Measurements from ENCODE around the gene CACNG3.
"Not testable (repeated sequence)": the region's sequence is repeated elsewhere in the genome, so short reads cannot be mapped to it uniquely, and the experiment has no call there.

The CACNG3 gene

DNA sequence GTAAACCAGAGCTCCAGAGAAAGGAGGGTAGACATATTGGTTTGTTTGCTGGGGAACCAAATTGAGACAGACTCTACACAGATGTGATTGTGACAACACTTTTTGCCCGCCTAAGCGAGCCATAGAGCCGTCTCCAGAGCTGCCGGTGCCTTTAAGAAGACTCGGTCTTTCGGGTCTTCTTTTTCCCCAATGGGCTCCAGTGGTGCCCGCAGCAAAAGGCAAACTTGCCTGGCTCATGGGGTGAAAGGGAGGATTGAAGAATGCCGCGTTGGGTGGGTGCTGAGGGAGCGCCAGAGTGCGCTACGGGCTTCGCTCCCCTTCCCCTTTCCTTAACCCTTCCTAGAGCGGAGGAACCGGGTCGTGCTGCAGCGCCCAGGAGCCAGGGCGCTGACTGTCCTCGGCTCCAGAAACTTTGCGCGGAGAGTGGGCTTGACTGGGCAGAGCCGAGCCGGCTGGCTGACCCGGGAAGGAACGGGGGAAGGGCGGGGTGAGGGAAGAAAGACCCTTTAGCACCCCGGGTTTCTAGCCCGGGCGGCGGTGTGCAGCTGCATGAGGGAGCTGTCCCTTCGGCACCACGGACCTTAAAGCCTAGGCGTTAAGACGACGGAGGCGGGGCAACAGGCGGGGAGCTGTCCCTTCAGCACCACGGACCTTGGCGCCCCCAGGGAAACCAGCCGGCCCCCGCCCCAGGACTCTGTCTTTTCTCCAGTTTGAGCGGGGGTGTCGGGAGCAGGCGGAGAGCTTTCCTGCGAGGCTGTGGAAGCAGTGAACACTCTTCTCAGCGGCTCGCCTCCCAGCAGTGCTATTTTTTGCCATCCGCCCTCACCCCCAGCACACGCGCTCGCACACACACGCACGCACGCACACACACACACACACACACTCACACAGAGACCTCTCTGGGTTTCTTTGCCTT lies at the start of gene CACNG3:
Gene CACNG3, plus strand, starts transcription at position 880 of the 916 bp plus-strand sequence. CDS start 420 bp downstream, outside the sequence.
- DNase-seq, result peak; percentile 55 to 69

DNA sequence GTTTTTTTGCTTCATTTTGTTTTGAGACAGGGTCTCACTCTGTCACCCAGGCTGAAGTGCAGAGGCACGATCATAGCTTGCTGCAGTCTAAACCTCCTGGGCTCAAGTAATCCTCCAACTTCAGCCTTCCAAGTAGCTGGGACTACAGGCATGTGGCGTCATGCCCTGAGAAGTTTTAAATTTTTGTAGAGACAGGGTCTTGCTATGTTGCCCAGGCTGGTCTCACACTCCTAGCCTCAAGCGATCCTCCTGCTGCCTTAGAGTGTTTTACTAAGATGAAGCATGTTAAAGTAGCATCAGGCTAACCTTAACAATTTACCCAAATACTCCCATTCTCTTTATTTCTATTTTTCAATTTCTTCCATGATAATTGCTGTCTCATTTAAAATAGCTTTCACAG lies 49.2 kb upstream of the CACNG3 start:
- no peak for DNase-seq

DNA sequence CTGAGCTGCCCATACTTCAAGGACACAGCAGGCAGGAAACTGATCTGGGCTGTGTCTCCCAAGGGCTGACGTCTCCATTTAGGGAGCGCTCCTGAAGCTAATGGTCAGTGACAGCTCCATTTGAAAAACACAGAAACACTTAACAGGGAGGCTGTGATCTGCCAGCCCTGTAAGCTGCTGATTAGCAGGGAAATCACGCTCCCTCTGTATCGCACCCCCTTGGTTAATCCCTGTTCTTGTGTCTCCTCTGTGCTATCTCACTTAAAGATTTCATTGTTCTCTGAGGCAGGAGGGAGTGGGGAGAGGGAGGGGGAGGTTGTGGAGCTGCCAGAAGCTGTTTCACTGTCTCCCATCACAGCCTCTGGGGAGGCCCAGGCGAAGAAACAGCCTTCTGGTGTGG lies 47.4 kb upstream of the CACNG3 start:
- DNase-seq, result no peak

DNA sequence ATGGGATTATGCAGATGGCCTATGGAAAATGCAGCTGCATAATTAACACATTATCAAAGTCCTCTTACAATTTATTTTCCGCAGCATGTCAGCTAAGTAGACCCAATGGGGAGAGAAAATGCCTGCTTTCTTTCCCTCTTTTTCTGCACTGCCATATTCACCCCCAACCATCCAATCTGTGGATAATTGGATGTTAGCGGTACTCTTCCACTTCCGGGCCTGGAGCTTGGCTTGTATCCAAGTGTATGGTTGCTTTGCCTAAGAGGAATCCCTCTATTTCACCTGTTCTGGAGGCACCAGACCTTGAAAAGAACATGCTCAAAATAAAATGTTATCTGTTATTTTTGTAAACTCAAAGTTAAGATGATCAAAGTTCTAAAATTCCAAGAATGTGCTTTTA lies 41.1 kb upstream of the CACNG3 start:
- DNase-seq, result no peak

DNA sequence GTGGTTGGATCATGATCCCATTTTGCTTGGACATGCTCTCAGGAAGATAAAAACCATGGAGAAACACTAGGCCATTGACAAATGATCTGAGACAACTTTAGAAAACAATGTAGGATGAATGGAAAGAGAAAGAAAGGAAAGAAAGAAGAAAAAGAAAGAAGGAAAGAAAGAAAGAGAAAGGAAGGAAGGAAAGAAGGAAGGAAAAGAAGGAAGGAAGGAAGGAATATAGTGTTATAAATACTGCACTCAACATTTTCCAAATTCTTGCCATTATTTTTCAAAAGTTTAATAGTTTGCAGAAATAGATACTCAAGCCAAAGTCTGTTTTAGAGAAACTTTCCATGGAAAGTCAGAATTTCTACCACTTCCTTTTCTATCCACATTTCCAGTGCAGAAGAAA lies 39.2 kb upstream of the CACNG3 start:
- DNase-seq, result no peak

DNA sequence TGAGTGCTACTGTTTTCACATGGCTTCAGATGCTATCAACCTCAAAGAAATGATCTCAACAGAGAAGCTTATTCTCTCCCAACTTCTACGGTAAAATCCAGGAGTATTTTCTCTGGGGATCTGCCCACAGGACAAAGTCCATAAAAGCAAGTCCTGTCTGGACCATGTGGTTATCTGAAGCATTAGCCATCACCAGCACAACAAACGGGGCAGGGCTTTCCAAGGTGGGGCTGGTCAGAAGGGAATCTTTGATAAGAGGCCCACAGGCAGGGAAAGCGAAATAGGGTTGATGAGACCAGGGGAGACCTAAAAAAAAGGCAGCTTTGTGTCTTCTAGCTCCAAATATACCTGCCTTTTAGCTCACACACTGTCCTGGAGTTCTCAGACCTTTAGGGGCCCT lies 38.7 kb upstream of the CACNG3 start:
- DNase-seq, result no peak

DNA sequence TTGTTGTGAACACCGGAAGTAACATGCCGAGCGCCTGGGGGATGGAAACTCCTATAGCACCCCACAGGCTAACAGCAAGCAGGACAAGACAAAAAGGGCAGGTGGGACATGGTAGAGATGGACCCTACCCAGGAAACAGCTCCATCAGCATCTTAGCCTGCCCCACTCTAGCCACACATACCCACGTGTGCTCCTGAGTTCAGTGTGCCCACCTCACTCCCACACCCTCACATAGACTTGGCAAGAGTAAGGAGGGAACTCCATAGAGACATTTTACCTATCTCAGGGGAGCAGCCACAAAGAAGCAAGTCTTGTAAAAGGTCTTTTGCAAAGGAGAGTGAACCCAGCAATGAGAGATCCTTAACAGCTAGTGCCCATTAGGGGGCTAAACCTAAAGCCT lies 37.8 kb upstream of the CACNG3 start:
- DNase-seq, result no peak

DNA sequence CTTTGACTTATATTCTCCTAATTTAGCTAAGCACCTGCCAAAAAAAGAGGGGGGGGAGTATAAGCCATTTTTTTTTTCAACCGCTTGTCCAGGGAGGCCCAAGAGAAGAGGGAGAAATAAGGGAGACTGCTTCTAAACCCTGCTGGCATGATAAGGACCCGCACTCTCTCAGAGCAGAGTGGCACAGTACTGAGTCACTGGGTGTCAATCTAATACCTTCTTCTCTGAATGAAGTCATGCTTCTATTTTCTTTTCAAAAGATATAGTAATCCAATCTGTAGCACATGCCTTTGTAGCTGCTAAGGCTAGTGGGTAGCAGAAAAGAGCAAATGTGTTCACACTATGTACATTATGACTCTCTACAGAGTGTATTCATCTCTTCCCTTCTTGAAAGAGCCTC lies 34.9 kb upstream of the CACNG3 start:
- no peak for DNase-seq

DNA sequence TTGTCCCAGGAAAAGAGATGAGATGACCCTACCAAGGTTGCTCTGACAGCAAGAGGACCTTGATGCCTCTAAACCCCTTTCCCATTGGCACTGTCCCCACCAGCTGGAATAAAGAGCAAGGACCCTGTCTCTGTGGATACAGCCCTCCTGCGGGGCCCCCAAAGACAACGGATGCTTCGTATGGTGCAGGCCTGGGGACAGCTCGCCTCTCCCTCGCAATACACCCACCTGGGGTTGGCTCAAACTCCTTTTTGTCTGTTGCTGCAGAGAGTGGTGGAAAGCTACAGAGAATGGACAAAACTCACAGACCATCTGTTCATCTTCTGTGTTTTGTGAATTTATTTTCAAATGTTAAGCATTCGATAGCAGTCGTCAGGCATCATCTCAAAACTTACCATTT lies 27.6 kb upstream of the CACNG3 start:
- no peak for DNase-seq

DNA sequence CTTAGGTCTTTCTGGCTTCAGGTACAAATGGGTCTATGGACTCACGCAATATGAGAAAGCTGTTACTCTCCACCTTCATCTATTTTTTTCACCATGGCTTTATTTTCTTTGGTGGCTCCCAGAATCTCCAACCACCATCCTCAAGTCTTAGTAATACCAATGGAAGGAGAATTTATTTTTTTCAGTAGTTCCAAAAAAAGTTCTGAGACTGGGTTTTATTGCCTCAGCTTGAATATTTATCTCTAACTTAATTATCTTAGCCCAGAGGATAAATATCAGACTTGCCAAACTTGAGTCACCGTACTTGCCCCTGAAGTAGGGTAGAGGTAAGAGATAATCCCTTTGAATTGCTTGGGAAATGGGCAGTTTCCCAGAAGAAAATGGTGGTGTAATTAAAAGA lies 23.2 kb upstream of the CACNG3 start:
- DNase-seq, result no peak

DNA sequence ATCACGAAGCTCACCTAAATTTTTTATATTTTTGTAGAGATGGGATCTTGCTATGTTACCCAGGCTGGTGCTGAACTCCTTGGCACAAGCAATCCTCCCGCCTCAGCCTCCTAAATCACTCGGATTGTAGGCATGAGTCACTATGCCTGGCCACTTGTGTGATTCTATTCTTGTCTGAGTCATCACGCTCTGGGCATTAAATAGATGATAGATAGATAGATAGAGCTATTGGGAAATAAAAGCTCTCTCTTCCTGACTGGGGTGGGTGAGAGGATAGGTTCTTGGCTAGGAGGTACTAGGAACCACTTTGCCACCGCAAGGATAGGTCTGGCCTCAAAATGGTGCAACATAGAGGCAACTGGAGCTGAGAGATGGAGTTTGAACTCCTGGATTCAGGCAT lies 21.4 kb upstream of the CACNG3 start:
- no peak for DNase-seq

DNA sequence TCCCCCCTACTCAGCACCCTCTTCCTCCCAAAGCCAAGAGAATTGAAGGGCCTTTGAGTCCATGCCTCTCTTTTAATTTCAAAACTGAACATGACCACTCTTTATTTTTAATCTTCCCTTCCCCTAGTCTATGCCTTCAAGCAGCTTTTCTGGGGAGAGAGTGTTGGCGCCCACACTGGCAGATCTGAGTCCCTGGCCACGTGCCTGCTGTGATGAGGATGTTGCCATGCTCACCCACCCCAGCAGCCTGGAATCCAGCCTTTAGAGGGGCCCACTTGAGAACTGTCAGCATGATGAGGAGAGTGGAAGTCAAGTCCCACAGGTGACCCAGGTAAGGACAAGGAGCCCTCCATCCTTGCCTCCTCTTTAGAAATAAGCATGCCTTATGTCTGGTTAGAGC lies 20.3 kb upstream of the CACNG3 start:
- DNase-seq, result no peak

DNA sequence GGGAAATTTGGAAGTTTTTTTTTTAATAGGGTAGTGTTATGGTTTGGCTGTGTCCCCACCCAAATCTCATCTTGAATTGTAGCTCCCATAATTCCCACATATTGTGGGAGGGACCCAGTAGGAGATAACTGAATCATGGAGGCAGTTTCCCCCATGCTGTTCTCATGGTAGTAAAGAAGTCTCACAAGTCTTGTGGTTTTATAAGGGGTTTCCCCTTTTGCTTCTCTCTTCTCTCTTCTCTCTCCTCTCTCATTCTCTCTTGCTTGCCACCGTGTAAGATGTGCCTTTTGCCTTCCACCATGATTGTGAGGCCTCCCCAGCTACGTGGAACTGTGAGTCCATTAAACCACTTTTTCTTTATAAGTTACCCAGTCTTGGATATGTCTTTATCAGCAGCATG lies 17.3 kb upstream of the CACNG3 start:
- not testable (repeated sequence) for DNase-seq

DNA sequence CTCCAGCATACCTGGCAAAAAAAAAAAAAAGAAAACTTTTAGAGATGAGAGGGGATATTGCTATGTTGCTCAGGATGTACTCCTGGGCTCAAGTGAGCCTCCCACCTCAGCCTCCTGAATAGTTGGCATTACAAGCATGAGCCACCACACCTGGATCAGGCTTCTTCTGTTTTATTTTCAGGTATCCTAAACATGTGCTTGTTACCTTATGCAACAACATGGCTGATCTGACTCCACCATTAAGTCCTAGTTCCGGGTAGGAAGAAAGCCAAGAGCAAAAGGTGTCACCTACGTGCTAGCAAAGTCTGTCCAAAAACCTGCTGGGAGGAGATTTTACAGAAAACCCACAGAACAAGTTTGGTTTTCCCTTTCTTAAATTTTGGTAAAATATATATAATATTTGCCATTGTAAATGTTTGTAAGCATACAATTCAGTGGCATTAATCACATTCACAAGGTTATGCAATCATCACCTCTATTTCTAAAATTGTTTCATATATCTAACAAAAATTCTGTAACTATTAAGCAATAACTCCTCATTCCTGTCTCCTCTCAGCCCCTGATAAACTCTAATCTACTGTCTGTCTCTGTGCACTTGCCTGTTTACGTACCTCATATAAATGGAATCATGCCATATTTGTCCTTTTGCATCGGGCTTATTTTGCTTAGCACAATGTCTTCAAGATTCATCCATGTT lies 9.1 kb upstream of the CACNG3 start:
- DNase-seq, result no peak

DNA sequence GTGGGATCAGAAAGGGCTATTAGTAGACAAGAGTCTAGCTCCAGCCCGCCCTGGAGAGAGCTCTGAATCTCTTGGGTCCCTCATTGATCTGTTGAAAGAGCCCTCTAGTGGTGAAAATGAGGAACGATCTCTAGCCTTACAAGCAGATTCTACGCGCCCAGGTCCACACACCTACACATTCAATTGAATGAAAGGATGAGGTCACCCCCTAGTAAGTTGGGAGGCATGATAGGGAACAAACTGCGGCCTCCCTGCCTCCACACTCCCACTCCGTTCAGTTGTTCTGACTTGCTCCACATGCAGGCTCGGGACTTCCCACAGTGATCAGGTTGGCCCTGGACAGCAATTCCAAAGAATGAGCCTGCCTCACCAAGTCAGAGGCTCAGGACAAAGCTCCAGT lies 2.9 kb upstream of the CACNG3 start:
- peak; percentile 29 to 42 for DNase-seq

DNA sequence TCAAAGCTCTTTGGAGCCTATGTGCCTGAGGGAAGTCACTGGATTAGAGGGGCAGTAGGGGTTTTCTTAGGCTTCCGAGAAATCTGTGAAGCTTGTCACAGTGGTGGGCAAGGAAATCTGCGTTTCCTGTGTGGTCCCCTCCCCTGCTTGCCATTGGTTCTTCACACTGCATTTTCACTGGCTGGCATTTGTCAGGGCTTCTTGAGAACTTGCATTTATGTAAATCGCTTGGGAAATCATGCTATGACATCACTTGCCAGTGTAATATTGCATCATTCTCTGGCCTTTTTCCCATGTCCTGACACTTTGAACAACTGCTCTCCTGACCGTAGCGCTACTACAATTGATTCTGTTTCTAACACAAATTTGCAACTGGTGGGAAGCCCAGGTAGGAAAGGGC lies 1.8 kb downstream of the CACNG3 start:
- DNase-seq, result no peak

DNA sequence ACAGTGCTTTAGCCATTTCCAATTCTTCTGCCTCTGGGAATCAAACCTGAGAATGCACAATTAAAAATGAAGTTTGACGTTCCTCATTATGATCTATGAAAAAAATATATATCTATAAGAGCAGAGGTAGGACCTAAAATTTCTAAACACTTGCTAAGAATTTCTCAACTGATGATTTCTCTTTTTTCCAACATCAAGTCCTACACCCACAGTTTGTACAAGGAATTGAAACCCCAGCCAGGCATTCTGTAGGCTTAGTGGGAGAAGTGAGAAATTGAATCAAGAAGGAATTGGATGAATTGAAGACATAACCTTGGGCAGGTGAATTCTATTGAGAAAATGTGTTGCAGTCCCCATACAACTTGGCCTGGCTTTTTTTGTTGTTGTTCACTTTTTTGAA lies 2.7 kb downstream of the CACNG3 start:
- no peak for DNase-seq

DNA sequence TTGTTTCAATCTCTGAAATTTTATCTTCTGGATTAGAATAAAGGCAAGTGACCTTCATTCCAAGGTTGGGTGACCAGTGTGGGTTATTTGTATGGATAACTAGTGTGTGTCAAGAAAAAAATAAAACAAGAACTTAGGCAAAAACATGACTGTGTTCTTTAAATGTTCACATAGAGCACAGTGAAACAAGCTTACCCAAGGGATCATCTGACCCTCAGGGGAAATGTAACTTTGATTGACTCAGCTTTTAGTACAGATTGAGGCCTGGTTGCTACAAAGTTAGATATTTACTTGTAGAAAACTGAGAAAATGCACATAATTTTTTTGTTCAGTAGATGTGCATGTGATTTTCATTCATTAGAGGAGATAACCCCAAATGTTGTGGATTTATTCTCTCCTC lies 6.7 kb downstream of the CACNG3 start:
- DNase-seq, result no peak

DNA sequence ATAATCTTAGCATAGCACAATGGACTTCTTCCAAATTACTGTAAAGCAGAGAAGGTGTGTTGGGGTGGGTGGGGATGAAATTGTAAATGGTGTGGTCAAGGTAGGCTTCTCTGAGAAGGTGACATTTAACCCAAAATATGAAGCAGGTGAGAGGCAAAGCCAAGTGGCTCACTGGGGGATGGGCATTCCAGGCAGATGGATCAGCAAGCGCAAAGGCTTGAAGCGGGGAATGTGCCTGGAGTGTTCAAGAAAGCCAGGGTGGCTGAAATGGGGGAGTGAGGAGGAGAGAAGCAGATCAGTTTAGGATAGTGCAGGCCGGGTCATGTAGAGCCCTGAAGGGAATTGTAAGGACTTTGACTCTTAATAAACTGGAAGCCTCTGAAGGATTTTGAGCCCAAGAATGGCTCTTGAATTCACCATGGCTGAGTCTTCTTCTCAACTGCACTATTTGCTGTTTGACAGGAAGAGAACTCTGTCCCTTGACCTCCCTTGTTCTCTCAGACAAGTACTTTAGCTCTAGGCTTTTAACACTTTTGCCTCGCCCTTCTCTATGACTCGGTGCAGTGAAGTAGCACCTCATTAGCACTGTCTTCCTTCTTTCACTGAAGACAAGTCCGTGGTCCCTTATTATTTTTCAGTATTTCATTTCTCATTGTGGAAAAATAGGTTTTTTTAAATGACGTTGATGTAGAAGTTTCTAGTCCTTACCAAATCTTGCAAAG lies 14.7 kb downstream of the CACNG3 start:
- DNase-seq, result no peak

DNA sequence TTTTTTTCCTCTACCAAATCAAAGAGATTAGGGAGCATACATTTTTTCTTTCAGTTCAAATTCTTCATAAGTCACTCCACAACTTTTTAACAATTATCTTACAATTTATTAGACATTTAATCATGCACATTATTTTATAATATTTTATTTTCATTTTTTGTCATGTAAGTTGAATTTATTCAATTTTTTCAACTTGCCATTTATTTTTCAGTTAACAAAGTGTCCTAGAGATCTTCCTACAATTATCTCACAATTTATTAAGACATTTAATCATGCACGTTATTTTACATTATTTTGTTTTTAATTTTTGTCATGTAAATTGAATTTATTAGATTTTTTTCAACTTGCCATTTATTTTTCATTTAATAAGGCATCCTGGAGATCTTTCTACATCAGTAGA lies 16.2 kb downstream of the CACNG3 start:
- DNase-seq, result no peak

DNA sequence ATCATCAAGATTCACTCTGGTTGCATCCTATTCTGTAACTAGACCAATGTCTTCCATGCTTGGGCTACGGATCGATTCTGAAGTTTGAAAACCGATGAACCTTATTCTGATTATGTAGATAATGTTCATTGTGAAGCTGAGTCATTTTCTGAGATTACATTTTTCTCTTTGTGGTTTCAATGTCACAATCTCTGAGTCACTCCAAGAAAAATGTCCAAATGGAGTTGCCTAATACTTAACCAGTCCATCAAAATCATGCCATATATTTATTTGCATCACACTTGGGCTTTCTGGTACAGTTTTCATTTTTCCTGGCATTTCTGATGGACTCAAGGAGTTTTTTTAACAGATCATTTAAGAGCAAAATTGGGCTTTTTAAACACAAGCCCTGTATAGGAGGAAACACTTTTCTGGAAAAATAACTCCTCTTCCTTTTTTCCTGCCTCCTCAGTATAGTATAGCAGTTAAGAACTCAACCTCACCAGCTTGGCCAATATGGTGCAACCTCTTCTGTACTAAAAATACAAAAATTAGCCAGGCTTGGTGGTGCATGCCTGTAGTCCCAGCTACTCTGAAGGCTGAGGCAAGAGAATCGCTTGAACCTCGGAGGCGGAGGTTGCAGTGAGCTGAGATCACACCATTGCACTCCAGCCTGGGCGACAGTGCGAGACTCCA lies 17.5 kb downstream of the CACNG3 start:
- DNase-seq, result no peak

DNA sequence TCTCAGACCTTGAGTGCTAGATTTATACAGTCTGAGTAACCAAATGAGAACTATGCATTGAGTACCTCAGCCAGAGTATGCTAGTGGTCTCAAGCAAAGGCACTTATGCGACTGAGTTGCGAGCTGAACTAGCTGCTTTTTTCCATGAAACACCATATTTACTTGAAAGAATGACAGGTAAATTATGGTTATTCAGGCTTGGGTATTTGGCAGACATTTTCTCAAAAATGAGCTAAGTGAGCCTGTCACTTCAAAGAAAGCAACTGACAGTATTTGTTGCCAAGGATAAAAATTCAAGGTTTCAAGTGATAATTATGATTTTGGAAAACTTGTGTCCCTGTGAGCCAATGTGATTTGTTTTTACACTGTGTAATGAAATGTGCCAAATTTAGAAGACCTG lies 19.3 kb downstream of the CACNG3 start:
- DNase-seq, result no peak

DNA sequence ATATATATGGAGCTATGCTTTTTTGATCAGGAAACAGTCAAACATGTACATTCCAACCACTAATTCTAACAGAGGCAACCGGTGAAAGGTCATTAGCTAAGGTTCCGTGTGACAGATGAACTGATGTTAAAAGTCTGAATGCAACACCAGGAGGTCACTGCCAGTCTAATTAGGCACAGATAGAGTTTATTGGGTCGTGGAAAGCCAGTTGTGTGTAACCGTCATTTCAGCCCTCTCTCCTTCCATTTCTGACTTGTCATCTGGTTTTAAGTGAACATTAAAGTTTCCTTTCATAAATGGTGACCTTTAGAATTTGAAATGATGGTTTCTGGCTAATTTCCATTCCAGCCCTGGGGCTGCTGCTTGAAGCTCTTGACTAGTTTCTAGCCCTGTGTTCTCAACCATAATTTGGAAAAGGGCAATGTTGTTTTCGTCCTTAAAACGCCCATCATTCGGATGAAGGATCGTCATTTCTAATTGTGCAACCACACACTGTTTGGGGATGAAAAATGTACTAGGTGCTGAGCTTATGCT lies 23.9 kb downstream of the CACNG3 start:
- DNase-seq, result no peak

Data from stimulated activated CD4-positive, alpha-beta T cell treated with anti-CD3 and anti-CD28 coated beads, Interleukin-2, amount 100 ng/mL, for 24 hours (primary cell).